SK-N-MC (cell line): ENCODE measurements around the gene HCN3.
A peak's percentile ranks its signal among the peaks of the same experiment; 100 is the strongest.

Experiments used
- EZH2 ChIP-seq: fragments of 200-600 bp; sonication (generic); IDR thresholded peaks from one replicate; pipeline ENCODE4 v1.6.1; 2017; ENCODE audit warnings: antibody characterized with exemption
- FOXP2 ChIP-seq: optimal IDR thresholded peaks from 2 replicates; pipeline ENCODE3; 2011; ENCODE audit warnings: mild to moderate bottlenecking, moderate library complexity; ENCODE audit not compliant: insufficient read depth; ENCODE audit errors: extremely low read length, control extremely low read depth
- POLR2AphosphoS5 ChIP-seq: IDR thresholded peaks from 2 replicates; pipeline ENCODE4 v1.6.1; 2012; ENCODE audit warnings: mild to moderate bottlenecking, low read depth, low read length, borderline replicate concordance

DNA sequence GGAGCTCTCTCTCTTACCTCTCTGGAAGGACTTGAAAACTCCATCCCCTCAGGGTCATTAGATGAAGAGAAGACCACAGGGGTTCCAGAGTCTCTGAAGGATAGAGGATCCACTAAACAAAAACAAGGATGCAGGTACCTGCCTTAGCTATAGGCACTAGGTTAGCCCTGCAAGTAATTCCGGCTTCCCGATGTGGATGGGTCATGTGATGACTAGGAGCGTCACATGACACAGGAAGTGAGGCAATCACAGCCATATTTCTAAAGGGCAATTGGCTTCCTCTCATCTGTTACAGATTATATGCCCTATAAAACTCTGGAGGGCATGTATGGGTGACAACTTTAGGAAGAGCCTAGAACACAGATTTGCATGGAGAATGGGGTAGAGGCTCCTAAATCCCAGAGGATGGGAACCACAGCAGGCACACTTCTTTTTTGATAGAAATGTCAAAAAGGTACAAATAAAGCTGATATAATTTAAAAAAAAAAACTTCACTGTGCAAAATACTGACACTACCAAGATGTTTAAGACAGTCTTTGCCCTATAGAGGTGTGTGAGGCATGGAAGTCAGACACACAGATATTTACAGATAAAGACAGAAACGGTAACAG, 36.1 kb upstream of the HCN3 start:
- TF ChIP-seq POLR2AphosphoS5 (peak; percentile 78), EZH2 (no peak), FOXP2 (no peak)
